Activated CD8-positive, alpha-beta memory T cell treated with anti-CD3 and anti-CD28 coated beads, Interleukin-2, amount 10 ng/mL, durations not matched to agents 7 days and 5 days (primary cell): ENCODE results near the gene PEX10. TPM values are rescaled to one million over a fixed set of nuclear protein-coding genes. Genes with fewer than 3 reads are reported as not detected.

Source experiments
- ATAC-seq: fragments of 150-1000 bp; cut with Tn5 transposase; one replicate; pipeline ENCODE4 v1.10.0; 2021; ENCODE audit warnings: moderate library complexity
- CTCF ChIA-PET: fragments of 350-600 bp; sonication (Branson Sonifier 250); formaldehyde crosslinking; loops from one replicate; lab custom pipeline; 2021; ENCODE audit warnings: antibody characterized with exemption; lab: Charles Lee
- DNase-seq: peaks from one replicate; pipeline ENCODE4 v3.0.0-alpha.2; 2020
- H3K27ac Mint-ChIP-seq: one replicate; pipeline ENCODE4 v1.8.0; 2021; ENCODE audit warnings: mild to moderate bottlenecking, mixed read lengths
- H3K27me3 Mint-ChIP-seq: one replicate; pipeline ENCODE4 v1.8.0; 2021; ENCODE audit warnings: mixed read lengths
- H3K36me3 Mint-ChIP-seq: one replicate; pipeline ENCODE4 v1.8.0; 2021; ENCODE audit warnings: mild to moderate bottlenecking, mixed read lengths
- H3K4me1 Mint-ChIP-seq: one replicate; pipeline ENCODE4 v1.8.0; 2021; ENCODE audit warnings: mixed read lengths
- H3K4me3 Mint-ChIP-seq: one replicate; pipeline ENCODE4 v1.8.0; 2021; ENCODE audit warnings: mild to moderate bottlenecking, moderate library complexity, mixed read lengths
- H3K9me3 Mint-ChIP-seq: one replicate; pipeline ENCODE4 v1.8.0; 2022; ENCODE audit warnings: low read depth, mixed read lengths
- total RNA-seq, 2 experiments: library from RNA; stranded (reverse); gene quantifications; one replicate each; pipeline ENCODE4 v1.2.3, GENCODE V29; 2021

The PEX10 gene
- total RNA-seq, 2 experiments from 2014 or later, result 8.7 to 12.3 TPM

- CTCF ChIA-PET, result interaction anchor here (1.3 kb wide), 1 partner anchor 181 kb away, joined by 7 read pairs; the partner anchor contains the start of gene FAAP20
- ATAC-seq (no peak), DNase-seq (no peak)
- Mint-ChIP-seq H3K36me3 (no peaks in the 10 kb centered on the region), H3K4me1 (no peaks in the 10 kb centered on the region), H3K4me3 (no peak overlapping the region), H3K9me3 (no peaks in the 10 kb centered on the region), H3K27ac (no peak overlapping the region), H3K27me3 (no peaks in the 10 kb centered on the region)
These were observed 36.5 kb downstream of the PEX10 start for GRCh38 chr1:2375923-2376260.

- Mint-ChIP-seq H3K27me3 (no peaks in the 10 kb centered on the region), H3K36me3 (no peaks in the 10 kb centered on the region), H3K4me3 (no peak overlapping the region), H3K4me1 (no peaks in the 10 kb centered on the region), H3K27ac (no peak overlapping the region), H3K9me3 (no peaks in the 10 kb centered on the region)
- no peak for DNase-seq
- no peak for ATAC-seq
- CTCF ChIA-PET, result interaction anchor here (1.3 kb wide), 1 partner anchor 180 kb away, joined by 7 read pairs; the partner anchor contains the start of gene FAAP20
These were observed 37.0 kb downstream of the PEX10 start for GRCh38 chr1:2375246-2375922.

DNA sequence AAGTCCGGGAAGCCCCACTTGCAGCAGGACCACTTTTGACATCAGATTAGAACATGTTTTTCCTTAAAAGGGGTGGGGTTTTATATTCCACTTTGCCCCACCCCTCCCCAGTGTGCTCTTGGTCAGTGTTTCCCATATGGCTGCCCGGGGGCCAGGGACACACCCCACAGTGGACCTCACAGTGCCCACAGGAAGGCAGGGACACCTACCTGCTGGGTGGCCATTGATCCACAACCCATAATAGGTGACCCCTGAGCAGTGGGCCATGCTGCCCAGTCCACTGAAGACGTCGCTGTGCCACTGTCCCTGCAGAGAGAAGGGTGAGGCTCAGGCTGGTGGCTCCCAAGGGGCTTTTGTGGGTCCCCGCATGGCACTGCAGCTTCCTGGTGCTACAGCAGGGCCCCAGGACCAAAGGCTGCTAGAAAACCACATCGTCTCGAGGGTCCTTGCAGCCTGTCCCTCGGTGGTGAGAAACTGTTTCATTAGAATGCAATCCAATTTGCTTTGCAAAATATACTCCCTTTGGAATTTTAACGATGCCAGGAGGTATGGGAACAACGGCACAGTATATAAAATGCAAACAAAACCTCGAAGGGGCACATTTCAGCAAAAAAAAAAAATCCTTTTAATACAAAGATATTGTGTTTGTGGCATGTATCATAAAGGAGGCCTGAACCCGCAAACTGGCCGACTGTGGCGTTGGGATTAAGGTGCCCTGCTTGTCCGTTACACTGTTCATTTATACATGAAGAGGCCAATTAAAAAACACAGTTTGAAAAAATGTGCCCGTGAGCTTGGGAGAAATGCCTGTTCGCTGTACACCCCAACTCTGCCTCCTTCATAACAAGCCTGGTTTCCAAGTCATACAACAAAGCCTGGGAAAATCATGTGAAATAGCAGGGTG, 37.9 kb downstream of the PEX10 start:
- no peaks in the 10 kb centered on the region for H3K4me1 Mint-ChIP-seq
- no peaks in the 10 kb centered on the region for H3K27me3 Mint-ChIP-seq
- no peaks in the 10 kb centered on the region for H3K36me3 Mint-ChIP-seq
- H3K27ac Mint-ChIP-seq, result no peak overlapping the region
- DNase-seq, result no peak
- no peaks in the 10 kb centered on the region for H3K9me3 Mint-ChIP-seq
- CTCF ChIA-PET, result no interaction called here
- no peak overlapping the region for H3K4me3 Mint-ChIP-seq
- no peak for ATAC-seq

DNA sequence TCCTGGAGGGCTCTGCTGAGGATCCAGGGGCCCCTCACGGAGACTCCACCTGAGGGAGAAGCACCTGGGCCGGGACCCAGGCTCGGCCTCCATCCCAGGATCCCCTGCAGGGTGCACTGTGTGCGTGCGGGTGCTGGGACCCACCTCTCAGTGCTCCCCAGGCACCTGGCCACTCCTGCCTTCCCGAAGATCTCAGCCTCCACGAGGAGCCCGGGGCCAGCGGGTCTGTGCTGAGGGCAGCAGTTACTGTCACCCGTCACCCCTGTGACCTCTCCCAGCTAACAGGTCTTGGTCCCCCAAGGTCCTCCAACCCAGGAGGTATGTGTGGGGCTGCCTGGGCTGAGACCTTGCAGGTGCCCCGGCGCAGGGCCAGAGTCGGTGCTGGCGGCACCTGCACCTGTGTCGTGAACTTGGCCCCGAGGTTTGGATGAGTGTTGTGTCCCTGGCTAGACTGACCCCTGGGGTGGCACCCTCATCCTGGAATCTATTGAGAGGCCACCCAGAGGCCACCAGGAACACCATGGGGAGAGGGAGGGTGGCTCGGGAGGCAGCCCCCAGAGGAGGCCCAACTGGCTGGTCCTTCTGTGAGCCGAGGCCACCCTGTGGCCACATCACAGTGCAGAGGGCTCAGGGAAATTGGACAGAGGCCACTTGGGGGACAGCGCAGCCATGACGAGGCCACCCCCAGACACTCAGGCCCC, 38.7 kb downstream of the PEX10 start:
- no peak overlapping the region for H3K27ac Mint-ChIP-seq
- no peaks in the 10 kb centered on the region for H3K9me3 Mint-ChIP-seq
- no peak for ATAC-seq
- H3K36me3 Mint-ChIP-seq, result no peaks in the 10 kb centered on the region
- H3K4me1 Mint-ChIP-seq, result no peaks in the 10 kb centered on the region
- no peak overlapping the region for H3K4me3 Mint-ChIP-seq
- CTCF ChIA-PET, result no interaction called here
- no peak for DNase-seq
- no peaks in the 10 kb centered on the region for H3K27me3 Mint-ChIP-seq

DNA sequence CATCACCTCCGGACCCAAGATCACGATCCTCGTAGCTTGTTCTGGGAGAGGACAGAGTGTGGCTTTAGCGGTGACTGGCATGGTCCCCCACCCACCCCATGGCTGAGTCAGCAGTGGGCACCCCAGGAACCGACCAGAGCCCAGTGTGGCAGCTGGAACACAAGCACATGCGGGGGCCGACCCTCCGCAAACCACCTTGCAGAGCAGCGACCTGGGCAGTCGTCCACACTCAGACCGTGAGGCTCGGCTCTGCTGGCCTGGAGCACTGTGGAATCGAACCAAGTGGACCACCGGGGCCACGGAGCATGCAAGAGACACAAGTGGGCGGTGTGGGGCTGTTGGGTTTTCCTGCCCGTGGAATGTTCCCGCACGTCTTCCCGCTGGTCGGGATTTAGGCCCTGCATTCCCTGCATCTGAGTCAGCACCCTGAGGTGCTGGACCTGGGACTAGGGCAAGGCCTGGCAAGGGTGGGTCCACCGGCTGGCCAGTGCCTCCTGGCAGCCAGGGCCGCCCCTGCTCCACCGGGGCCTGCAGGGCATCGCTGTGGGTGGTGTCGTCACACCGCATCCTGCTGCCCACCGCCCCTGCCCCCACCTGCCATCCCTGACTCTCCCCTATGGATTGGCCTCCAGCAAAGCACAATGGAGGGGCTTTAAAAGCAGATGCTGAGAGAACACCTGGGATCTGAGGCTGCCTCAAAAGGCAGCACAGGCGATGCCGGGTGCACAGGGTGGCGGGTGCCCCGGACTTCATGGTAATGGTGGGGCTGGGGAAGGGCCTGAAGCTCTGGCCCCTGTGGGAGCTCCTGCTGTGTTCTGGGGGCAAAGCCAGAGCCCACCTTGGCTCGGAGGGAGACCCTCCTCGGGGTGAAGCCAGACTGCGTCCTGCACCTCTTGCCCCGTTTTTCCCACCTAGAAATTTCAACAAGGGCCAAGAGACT, 39.5 kb downstream of the PEX10 start:
- no peak overlapping the region for H3K4me3 Mint-ChIP-seq
- CTCF ChIA-PET, result no interaction called here
- no peak for ATAC-seq
- H3K27me3 Mint-ChIP-seq, result no peaks in the 10 kb centered on the region
- no peaks in the 10 kb centered on the region for H3K36me3 Mint-ChIP-seq
- H3K9me3 Mint-ChIP-seq, result no peaks in the 10 kb centered on the region
- no peak overlapping the region for H3K27ac Mint-ChIP-seq
- H3K4me1 Mint-ChIP-seq, result no peaks in the 10 kb centered on the region
- DNase-seq, result no peak

- Mint-ChIP-seq H3K4me3 (no peak overlapping the region), H3K27ac (no peak overlapping the region), H3K9me3 (no peaks in the 10 kb centered on the region), H3K4me1 (no peaks in the 10 kb centered on the region), H3K27me3 (no peaks in the 10 kb centered on the region), H3K36me3 (no peaks in the 10 kb centered on the region)
- CTCF ChIA-PET, result interaction anchor here (0.9 kb wide), 1 partner anchor 14 kb away, joined by 3 read pairs; no protein-coding TSS in a partner anchor
- no peak for DNase-seq
- no peak for ATAC-seq
These were observed 44.2 kb downstream of the PEX10 start for GRCh38 chr1:2368053-2368744.

DNA sequence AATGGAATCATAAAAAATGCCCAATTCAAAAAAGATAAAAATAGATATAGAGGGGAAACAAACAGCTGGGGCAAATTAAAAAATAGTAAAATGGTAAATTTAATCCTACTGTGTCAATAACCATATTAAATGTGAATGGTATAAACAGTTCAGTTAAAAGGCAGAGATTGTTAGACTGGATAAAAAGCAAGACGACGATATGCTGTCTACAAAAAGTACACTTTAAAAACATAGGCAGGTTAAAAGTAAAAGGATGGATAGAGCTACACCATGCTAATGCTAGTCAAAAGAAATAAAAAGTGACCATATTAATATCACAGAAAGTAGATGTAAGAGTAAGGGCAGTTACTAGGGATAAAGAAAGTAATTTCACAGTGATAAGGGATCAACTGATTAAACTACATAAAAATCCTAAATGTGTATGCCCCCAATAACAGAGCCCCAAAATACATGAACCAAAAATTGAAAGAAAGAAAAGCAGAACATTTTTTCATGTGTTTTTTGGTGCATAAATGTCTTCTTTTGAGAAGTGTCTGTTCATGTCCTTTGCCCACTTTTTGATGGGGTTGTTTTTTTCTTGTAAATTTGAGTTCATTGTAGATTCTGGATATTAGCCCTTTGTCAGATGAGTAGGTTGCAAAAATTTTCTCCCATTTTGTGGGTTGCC, 48.4 kb downstream of the PEX10 start:
- no peaks in the 10 kb centered on the region for H3K4me1 Mint-ChIP-seq
- no peak overlapping the region for H3K27ac Mint-ChIP-seq
- no peaks in the 10 kb centered on the region for H3K9me3 Mint-ChIP-seq
- CTCF ChIA-PET, result interaction anchor here (1.2 kb wide), 1 partner anchor 17 kb away, joined by 5 read pairs; no protein-coding TSS in a partner anchor
- DNase-seq (no peak), ATAC-seq (no peak)
- no peaks in the 10 kb centered on the region for H3K27me3 Mint-ChIP-seq
- no peak overlapping the region for H3K4me3 Mint-ChIP-seq
- no peaks in the 10 kb centered on the region for H3K36me3 Mint-ChIP-seq

DNA sequence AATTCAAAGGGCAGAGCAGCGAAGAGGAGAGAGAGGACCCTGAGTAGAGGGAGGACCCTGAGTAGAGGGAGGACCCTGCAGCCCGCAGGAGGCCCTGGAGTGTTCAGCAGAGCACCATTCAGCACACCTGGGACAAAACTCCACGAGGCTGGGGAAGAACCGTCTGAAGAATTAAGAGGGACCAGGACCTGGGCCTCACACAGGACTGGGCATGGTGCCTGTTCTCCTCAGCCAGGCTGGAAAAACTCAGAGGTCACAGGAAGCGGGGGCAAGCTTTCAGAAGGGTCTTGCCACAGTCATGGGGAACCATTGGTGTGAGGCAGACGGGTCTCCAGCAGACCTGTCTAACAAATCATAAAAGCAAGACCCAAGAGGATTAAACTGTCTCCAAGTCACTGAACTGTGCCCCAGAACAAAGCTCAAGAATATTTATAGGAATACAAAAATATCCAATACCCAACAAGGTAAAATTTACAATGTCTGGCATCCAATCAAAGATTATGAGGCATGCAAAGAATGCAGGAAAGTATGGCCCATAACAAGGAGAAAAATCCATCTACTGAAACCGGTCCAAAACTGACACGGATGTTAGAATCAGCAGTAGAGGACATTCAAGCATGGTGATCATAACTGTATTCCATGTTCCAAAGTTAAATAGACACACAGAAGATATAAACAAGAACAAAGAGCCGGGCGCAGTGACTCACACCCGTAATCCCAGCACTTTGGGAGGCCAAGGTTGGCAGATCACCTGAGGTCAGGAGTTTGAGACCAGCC, 51.6 kb downstream of the PEX10 start:
- CTCF ChIA-PET, result no interaction called here
- no peaks in the 10 kb centered on the region for H3K9me3 Mint-ChIP-seq
- ATAC-seq (no peak), DNase-seq (no peak)
- no peaks in the 10 kb centered on the region for H3K27me3 Mint-ChIP-seq
- H3K27ac Mint-ChIP-seq, result no peak overlapping the region
- H3K36me3 Mint-ChIP-seq, result no peaks in the 10 kb centered on the region
- no peaks in the 10 kb centered on the region for H3K4me1 Mint-ChIP-seq
- no peak overlapping the region for H3K4me3 Mint-ChIP-seq

GRCh38 chr1:2358651-2359640, 53.4 kb downstream of the PEX10 start:
- Mint-ChIP-seq H3K27ac (no peak overlapping the region), H3K4me3 (no peak overlapping the region), H3K9me3 (no peaks in the 10 kb centered on the region), H3K4me1 (no peaks in the 10 kb centered on the region), H3K27me3 (no peaks in the 10 kb centered on the region), H3K36me3 (no peaks in the 10 kb centered on the region)
- CTCF ChIA-PET, result interaction anchor here (1.0 kb wide), 1 partner anchor 184 kb away, joined by 3 read pairs; no protein-coding TSS in a partner anchor
- no peak for DNase-seq
- no peak for ATAC-seq

- no peak overlapping the region for H3K4me3 Mint-ChIP-seq
- H3K27ac Mint-ChIP-seq, result no peak overlapping the region
- H3K9me3 Mint-ChIP-seq, result no peaks in the 10 kb centered on the region
- H3K36me3 Mint-ChIP-seq, result no peaks in the 10 kb centered on the region
- CTCF ChIA-PET, result no interaction called here
- DNase-seq, result no peak
- H3K27me3 Mint-ChIP-seq, result no peaks in the 10 kb centered on the region
- no peak for ATAC-seq
- no peaks in the 10 kb centered on the region for H3K4me1 Mint-ChIP-seq
These were observed 54.3 kb downstream of the PEX10 start for GRCh38 chr1:2358072-2358471.
